ENCODE data around the gene ZNF575. TPM values are rescaled to one million over a fixed set of nuclear protein-coding genes. Genes with fewer than 3 reads are reported as not detected.

The ZNF575 gene
- total RNA-seq, 1 donor from 2014 or later, result 4.1 TPM

GRCh38 chr19:43504426-43505185 is 28.4 kb upstream of the ZNF575 start, which contains the start of gene PHLDB3:
Gene PHLDB3, minus strand, starts transcription at chr19:43504746. Its CDS starts 628 bp downstream, at chr19:43504118.
- no peak for TF ChIP-seq CTCF (IDR thresholded peaks at IDR 0.05)
- Mint-ChIP-seq H3K36me3 (ENCODE audit: low read depth) (peaks cover 14% of the 10 kb centered on the region), H3K27ac (ENCODE audit: unreplicated experiment) (peak within 1 kb of the TSS; percentile 91), H3K4me3 (ENCODE audit: unreplicated experiment) (peak within 1 kb of the TSS; percentile 94), H3K4me1 (ENCODE audit: low read depth) (peaks cover 14% of the 10 kb centered on the region), H3K27me3 (ENCODE audit: low read depth) (no peaks in the 10 kb centered on the region), H3K9me3 (ENCODE audit: low read depth) (no peaks in the 10 kb centered on the region)
- no peak for DNase-seq (ENCODE audit: low spot score)

DNA sequence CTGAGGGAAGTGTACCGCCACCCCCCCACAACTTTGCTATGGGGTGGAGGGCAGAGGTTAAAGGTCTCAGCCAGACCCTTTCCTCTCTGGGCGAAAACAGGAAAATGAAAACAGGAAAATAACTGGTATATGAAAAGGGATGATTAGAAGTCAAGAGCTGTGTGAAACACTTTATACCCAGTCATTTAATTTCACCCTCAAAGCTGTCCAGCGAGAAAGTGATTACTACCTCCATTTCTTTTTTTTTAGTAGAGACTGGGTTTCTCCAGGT is 27.9 kb upstream of the ZNF575 start:
- H3K4me3 Mint-ChIP-seq (ENCODE audit: unreplicated experiment), result peak overlapping the region; percentile 32
- peak overlapping the region; percentile 11 for H3K27ac Mint-ChIP-seq (ENCODE audit: unreplicated experiment)
- peaks cover 19% of the 10 kb centered on the region for H3K36me3 Mint-ChIP-seq (ENCODE audit: low read depth)
- no peak for TF ChIP-seq CTCF (IDR thresholded peaks at IDR 0.05)
- no peaks in the 10 kb centered on the region for H3K9me3 Mint-ChIP-seq (ENCODE audit: low read depth)
- H3K4me1 Mint-ChIP-seq (ENCODE audit: low read depth), result peaks cover 14% of the 10 kb centered on the region
- DNase-seq (ENCODE audit: low spot score), result no peak
- H3K27me3 Mint-ChIP-seq (ENCODE audit: low read depth), result no peaks in the 10 kb centered on the region

GRCh38 chr19:43505941-43506340 is 27.0 kb upstream of the ZNF575 start:
- H3K27ac Mint-ChIP-seq (ENCODE audit: unreplicated experiment), result no peak overlapping the region
- H3K36me3 Mint-ChIP-seq (ENCODE audit: low read depth), result peaks cover 17% of the 10 kb centered on the region
- H3K4me3 Mint-ChIP-seq (ENCODE audit: unreplicated experiment), result no peak overlapping the region
- TF ChIP-seq CTCF (IDR thresholded peaks at IDR 0.05), result no peak
- no peaks in the 10 kb centered on the region for H3K27me3 Mint-ChIP-seq (ENCODE audit: low read depth)
- peaks cover 14% of the 10 kb centered on the region for H3K4me1 Mint-ChIP-seq (ENCODE audit: low read depth)
- no peaks in the 10 kb centered on the region for H3K9me3 Mint-ChIP-seq (ENCODE audit: low read depth)
- no peak for DNase-seq (ENCODE audit: low spot score)

GRCh38 chr19:43506629-43507028 is 26.4 kb upstream of the ZNF575 start:
- H3K4me3 Mint-ChIP-seq (ENCODE audit: unreplicated experiment), result no peak overlapping the region
- H3K4me1 Mint-ChIP-seq (ENCODE audit: low read depth), result peaks cover 14% of the 10 kb centered on the region
- no peak for TF ChIP-seq CTCF (IDR thresholded peaks at IDR 0.05)
- H3K27ac Mint-ChIP-seq (ENCODE audit: unreplicated experiment), result no peak overlapping the region
- no peaks in the 10 kb centered on the region for H3K27me3 Mint-ChIP-seq (ENCODE audit: low read depth)
- DNase-seq (ENCODE audit: low spot score), result no peak
- no peaks in the 10 kb centered on the region for H3K9me3 Mint-ChIP-seq (ENCODE audit: low read depth)
- peaks cover 20% of the 10 kb centered on the region for H3K36me3 Mint-ChIP-seq (ENCODE audit: low read depth)

DNA sequence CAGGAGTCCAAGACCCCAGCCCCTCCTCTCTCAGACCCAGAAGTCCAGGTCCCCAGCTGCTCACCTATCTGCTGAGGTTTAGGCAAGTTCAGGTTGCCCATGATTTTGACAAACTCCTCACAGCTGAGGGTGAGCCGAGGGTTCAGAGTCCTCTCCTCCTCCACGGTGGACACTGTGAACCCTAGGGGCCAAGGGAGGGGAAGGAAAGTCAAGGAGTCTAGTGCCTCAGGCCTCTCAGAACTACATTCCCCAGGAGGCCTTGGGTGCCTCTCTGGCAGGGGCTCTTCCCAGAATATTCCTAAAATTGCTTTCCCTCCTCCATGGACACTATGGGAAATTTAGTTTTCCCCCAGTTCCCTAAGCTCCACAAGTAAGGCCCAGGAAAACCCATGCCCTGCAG is 25.1 kb upstream of the ZNF575 start:
- H3K4me3 Mint-ChIP-seq (ENCODE audit: unreplicated experiment), result no peak overlapping the region

More for the DNA sequence above, 25.1 kb upstream of the ZNF575 start:
- H3K9me3 Mint-ChIP-seq (ENCODE audit: low read depth), result no peaks in the 10 kb centered on the region
- TF ChIP-seq CTCF (IDR thresholded peaks at IDR 0.05), result no peak
- H3K27me3 Mint-ChIP-seq (ENCODE audit: low read depth), result no peaks in the 10 kb centered on the region
- peaks cover 12% of the 10 kb centered on the region for H3K4me1 Mint-ChIP-seq (ENCODE audit: low read depth)
- peaks cover 19% of the 10 kb centered on the region for H3K36me3 Mint-ChIP-seq (ENCODE audit: low read depth)
- DNase-seq (ENCODE audit: low spot score), result no peak
- H3K27ac Mint-ChIP-seq (ENCODE audit: unreplicated experiment), result no peak overlapping the region
